Natural killer cell (primary cell): ENCODE data around the gene SMARCA4. TPM values are rescaled to one million over a fixed set of nuclear protein-coding genes. Genes with fewer than 3 reads are reported as not detected.

ENCODE experiments used
- ATAC-seq, 3 donors: fragments of 150-1000 bp in 2 of 3; fragments of 200-7000 bp in 1 of 3; cut with Tn5 transposase; 1 replicate in 1 of 3; 2 replicates in 2 of 3; pipeline ENCODE4 v1.10.0; 2021; ENCODE audit warnings: mild to moderate bottlenecking in 2 of 3, moderate library complexity in 2 of 3
- DNase-seq, 2 donors: peaks; one replicate each; pipeline versions ENCODE4 v3.0.0 to v3.0.0-alpha.2; 2013 to 2021; ENCODE audit warnings: mixed read lengths in 1 of 2
- H3K27ac ChIP-seq: one replicate; pipeline ENCODE4 v1.5.1; 2013; ENCODE audit warnings: mild to moderate bottlenecking, low read length
- H3K27me3 ChIP-seq: one replicate; pipeline ENCODE4 v1.6.1; 2013; ENCODE audit warnings: low read length; ENCODE audit not compliant: control insufficient read depth, insufficient read depth
- H3K36me3 ChIP-seq: one replicate; pipeline ENCODE4 v1.6.1; 2013; ENCODE audit warnings: low read length; ENCODE audit not compliant: control insufficient read depth, insufficient read depth
- H3K4me1 ChIP-seq: one replicate; pipeline ENCODE4 v1.6.1; 2013; ENCODE audit warnings: low read length; ENCODE audit not compliant: control insufficient read depth, insufficient read depth
- H3K4me3 ChIP-seq: one replicate; pipeline ENCODE4 v1.5.1; 2013; ENCODE audit warnings: low read length
- H3K9me3 ChIP-seq: one replicate; pipeline ENCODE4 v1.6.1; 2013; ENCODE audit warnings: low read length; ENCODE audit not compliant: control insufficient read depth, insufficient read depth
- H3K27ac Mint-ChIP-seq, 2 donors: one replicate each; pipeline ENCODE4 v1.8.0; 2022; ENCODE audit warnings: mild to moderate bottlenecking in 2 of 2, mixed read lengths in 2 of 2, moderate library complexity in 1 of 2
- H3K27me3 Mint-ChIP-seq, 2 donors: one replicate each; pipeline ENCODE4 v1.8.0; 2022; ENCODE audit warnings: low read depth in 2 of 2, mixed read lengths in 2 of 2
- H3K36me3 Mint-ChIP-seq: one replicate; pipeline ENCODE4 v1.8.0; 2022; ENCODE audit warnings: mixed read lengths
- H3K4me1 Mint-ChIP-seq, 2 donors: one replicate each; pipeline ENCODE4 v1.8.0; 2022; ENCODE audit warnings: mixed read lengths in 2 of 2
- H3K4me3 Mint-ChIP-seq: one replicate; pipeline ENCODE4 v1.8.0; 2022; ENCODE audit warnings: mild to moderate bottlenecking, moderate library complexity, mixed read lengths
- H3K9me3 Mint-ChIP-seq, 2 donors: one replicate each; pipeline ENCODE4 v1.8.0; 2022; ENCODE audit warnings: mixed read lengths in 2 of 2
- CTCF ChIP-seq: fragments of 200-600 bp; IDR thresholded peaks from one replicate; pipeline ENCODE4 v1.8.0; 2022; ENCODE audit warnings: antibody characterized with exemption
- WGBS: methylation state at CpG from one replicate; pipeline ENCODE4 v1.1.7; 2013; ENCODE audit warnings: missing lambda C conversion rate; ENCODE audit not compliant: insufficient coverage; 5-methylcytosine and 5-hydroxymethylcytosine counted together
- intact Hi-C: fragments of 100-400 bp; cut with micrococcal nuclease; formaldehyde crosslinking; loops from one replicate; pipeline ENCODE4 v1.14.2; 2022
- total RNA-seq, 4 donors: library from RNA; stranded (reverse); fragments of 120-200 nt in 1 of 4; gene quantifications; one replicate each; pipeline versions ENCODE4 v1.2.3 to v1.2.4, GENCODE V29; 2013 to 2022

The SMARCA4 gene
- total RNA-seq, 3 donors from 2014 or later (not counting 1 experiment from before 2014, with no cell fraction given), result 85.4 to 96.1 (median 93.6) TPM

GRCh38 chr19:10913716-10914340 is 47.0 kb upstream of the SMARCA4 start:
- no peak for DNase-seq
- ATAC-seq, result no peak
- intact Hi-C loops, result no loop called here
- Histone ChIP-seq H3K9me3 (no peaks in the 10 kb centered on the region), H3K4me3 (no peak overlapping the region), H3K4me1 (no peaks in the 10 kb centered on the region), H3K27ac (no peak overlapping the region), H3K27me3 (no peaks in the 10 kb centered on the region), H3K36me3 (peaks cover 18% of the 10 kb centered on the region)
- no peaks in the 10 kb centered on the region for H3K27me3 Mint-ChIP-seq
- H3K27ac Mint-ChIP-seq, result no peak overlapping the region
- H3K4me3 Mint-ChIP-seq, result no peak overlapping the region
- H3K9me3 Mint-ChIP-seq, result no peaks in the 10 kb centered on the region
- H3K4me1 Mint-ChIP-seq, result no peaks in the 10 kb centered on the region
- WGBS, result 98% methylated on average over 24 of the region's 24 CpGs
- no peaks in the 10 kb centered on the region for H3K36me3 Mint-ChIP-seq
- no peak for TF ChIP-seq CTCF

- Mint-ChIP-seq H3K4me1 (no peaks in the 10 kb centered on the region), H3K4me3 (no peak overlapping the region), H3K36me3 (no peaks in the 10 kb centered on the region), H3K27me3 (no peaks in the 10 kb centered on the region), H3K27ac (no peak overlapping the region), H3K9me3 (no peaks in the 10 kb centered on the region)
- Histone ChIP-seq H3K27me3 (no peaks in the 10 kb centered on the region), H3K27ac (no peak overlapping the region), H3K9me3 (no peaks in the 10 kb centered on the region), H3K4me1 (no peaks in the 10 kb centered on the region), H3K36me3 (peaks cover 22% of the 10 kb centered on the region), H3K4me3 (no peak overlapping the region)
- no peak for DNase-seq
- WGBS, result 95% methylated on average over 19 of the region's 19 CpGs
- ATAC-seq, result no peak
- no peak for TF ChIP-seq CTCF
- intact Hi-C loops, result no loop called here
Observed at GRCh38 chr19:10915130-10916091, 45.4 kb upstream of the SMARCA4 start.

GRCh38 chr19:10916602-10917001 is 44.2 kb upstream of the SMARCA4 start:
- H3K36me3 Mint-ChIP-seq, result no peaks in the 10 kb centered on the region
- no peaks in the 10 kb centered on the region for H3K9me3 Mint-ChIP-seq
- H3K27me3 ChIP-seq, result no peaks in the 10 kb centered on the region
- no peaks in the 10 kb centered on the region for H3K27me3 Mint-ChIP-seq
- H3K4me3 ChIP-seq, result no peak overlapping the region
- H3K4me1 ChIP-seq, result no peaks in the 10 kb centered on the region
- DNase-seq (no peak), ATAC-seq (no peak)
- peaks cover 22% of the 10 kb centered on the region for H3K36me3 ChIP-seq
- H3K4me3 Mint-ChIP-seq, result no peak overlapping the region
- WGBS, result 99% methylated on average over 6 of the region's 6 CpGs
- TF ChIP-seq CTCF, result no peak
- intact Hi-C loops, result no loop called here
- H3K27ac ChIP-seq, result no peak overlapping the region
- no peak overlapping the region for H3K27ac Mint-ChIP-seq
- no peaks in the 10 kb centered on the region for H3K4me1 Mint-ChIP-seq
- H3K9me3 ChIP-seq, result no peaks in the 10 kb centered on the region
